Lung microvascular endothelial cell (primary cell): ENCODE results near the gene ODAM. TPM values are rescaled to one million over a fixed set of nuclear protein-coding genes. Genes with fewer than 3 reads are reported as not detected.
A peak's percentile ranks its signal among the peaks of the same experiment; 100 is the strongest.
"Not testable (repeated sequence)": the region's sequence is repeated elsewhere in the genome, so short reads cannot be mapped to it uniquely, and the experiment has no call there.

Experiments
- DNase-seq, 2 donors: peaks; one replicate each; pipeline versions ENCODE4 v3.0.0 to v3.0.0-alpha.2; 2010; ENCODE audit warnings: low read depth in 2 of 2
- total RNA-seq: library from RNA; depleted of rRNA; stranded (reverse); fragments of >200 nt; gene quantifications from 2 replicates; pipeline ENCODE4 v1.2.1, GENCODE V29; 2014

The ODAM gene, protein sequence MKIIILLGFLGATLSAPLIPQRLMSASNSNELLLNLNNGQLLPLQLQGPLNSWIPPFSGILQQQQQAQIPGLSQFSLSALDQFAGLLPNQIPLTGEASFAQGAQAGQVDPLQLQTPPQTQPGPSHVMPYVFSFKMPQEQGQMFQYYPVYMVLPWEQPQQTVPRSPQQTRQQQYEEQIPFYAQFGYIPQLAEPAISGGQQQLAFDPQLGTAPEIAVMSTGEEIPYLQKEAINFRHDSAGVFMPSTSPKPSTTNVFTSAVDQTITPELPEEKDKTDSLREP
- not detected in 2 replicates for total RNA-seq

- DNase-seq, result no peak
Measured at GRCh38 chr4:70195425-70195824, at the start of gene ODAM. Gene ODAM, plus strand, starts transcription at chr4:70195725. Its CDS starts 819 bp downstream, at chr4:70196544.

DNA sequence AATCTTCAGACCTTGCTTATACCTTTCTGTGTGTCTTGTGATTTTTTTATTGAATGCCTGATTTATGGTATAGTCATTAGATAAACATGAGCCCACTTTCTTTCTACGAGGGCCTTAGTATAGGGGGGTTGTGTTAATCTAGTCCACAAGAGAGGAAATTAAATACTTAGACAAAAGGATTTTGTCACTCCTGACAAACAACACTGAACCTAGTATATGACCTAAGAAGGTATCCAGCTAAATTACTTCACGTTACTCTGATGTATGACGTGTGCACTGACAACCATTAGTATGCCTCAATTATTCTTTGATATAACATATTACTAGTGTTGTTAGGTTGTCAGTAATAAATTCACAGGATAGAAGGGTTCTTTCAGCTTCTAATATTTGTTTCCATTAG lies 44.3 kb upstream of the ODAM start:
- DNase-seq, result no peak

- DNase-seq, result no peak
Measured at GRCh38 chr4:70152088-70152487, 43.4 kb upstream of the ODAM start.

DNA sequence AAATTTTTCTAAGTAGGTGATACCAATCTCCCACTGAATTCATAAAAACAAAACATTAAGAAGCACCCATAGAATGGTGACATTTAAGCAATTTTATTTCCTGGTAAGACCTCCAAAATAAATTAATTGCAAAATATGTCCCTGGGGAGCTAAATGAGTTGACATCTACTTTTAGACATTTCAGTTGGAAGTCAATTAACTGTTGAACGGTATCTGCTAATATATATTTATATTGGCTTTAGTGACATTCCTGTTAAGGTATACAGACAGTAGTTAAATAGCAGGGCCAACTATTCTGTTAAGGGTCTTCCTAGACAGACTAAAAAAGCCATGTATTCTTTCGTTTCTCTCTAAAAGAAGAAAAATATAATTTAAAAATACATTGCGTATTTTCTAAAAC lies 41.6 kb upstream of the ODAM start, which contains the start of gene PRR27:
TSS of gene PRR27 (plus strand) at position 301 of the 400 bp plus-strand sequence. CDS start 139 bp downstream, outside the sequence.
- DNase-seq, result no peak

DNA sequence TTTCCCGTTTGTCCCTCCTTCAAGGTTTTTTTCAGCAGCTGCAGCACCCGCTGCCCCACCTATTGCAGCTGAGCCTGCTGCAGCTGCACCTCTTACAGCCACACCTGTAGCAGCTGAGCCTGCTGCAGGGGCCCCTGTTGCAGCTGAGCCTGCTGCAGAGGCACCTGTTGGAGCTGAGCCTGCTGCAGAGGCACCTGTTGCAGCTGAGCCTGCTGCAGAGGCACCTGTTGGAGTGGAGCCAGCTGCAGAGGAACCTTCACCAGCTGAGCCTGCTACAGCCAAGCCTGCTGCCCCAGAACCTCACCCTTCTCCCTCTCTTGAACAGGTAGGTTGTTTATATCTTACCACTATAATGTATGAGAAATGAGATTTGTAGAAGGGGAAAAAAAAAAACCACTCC lies 36.9 kb upstream of the ODAM start:
- DNase-seq, result no peak

DNA sequence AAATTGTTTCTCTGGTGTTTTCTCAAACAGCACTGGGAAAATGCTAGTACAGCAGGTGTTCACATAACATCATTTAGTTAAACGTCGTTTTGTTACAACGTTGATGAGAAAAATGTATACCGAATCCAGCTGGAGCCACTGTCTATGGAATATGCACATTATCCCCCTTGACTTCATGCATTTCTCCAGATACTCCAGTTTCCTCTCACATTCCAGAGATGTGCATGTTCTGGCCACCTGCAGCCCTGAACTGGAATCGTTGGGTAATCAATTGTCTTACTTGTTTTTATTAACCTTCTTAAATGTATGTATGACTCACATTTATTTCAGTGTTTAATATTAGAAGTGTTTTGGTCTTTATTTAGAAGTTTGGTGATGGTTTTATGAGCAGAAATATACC lies 18.4 kb upstream of the ODAM start:
- no peak for DNase-seq

DNA sequence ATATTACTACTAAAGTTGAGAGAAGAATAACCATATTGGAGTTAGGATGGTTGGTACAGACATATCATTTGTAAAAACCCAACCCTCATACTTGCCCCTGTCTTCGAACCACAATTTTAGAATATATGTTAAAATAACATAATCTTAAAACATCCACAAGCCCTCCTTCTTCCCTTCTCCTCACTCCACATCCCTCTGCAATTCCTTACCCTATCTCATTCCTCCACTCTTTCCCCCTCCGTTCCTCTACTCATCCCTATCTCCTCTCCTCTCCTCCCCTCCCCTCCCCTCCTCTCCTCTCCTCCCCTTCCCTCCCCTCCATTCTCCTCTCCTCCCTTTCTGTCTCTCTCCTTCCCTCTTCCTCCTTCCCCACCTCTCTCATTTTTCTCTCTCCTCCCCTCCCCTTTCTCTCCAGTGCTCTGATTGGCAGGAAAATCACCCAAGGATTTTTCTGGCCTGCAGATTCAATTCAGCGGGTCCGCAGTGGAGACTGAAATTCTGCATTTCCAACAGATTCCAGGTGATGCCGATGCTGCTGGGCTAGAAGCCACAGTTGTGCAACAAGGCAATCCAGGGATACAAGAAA lies 17.4 kb upstream of the ODAM start:
- no peak for DNase-seq

GRCh38 chr4:70179811-70180210 lies 15.7 kb upstream of the ODAM start:
- no peak for DNase-seq

GRCh38 chr4:70181864-70182263 lies 13.7 kb upstream of the ODAM start:
- no peak for DNase-seq

DNA sequence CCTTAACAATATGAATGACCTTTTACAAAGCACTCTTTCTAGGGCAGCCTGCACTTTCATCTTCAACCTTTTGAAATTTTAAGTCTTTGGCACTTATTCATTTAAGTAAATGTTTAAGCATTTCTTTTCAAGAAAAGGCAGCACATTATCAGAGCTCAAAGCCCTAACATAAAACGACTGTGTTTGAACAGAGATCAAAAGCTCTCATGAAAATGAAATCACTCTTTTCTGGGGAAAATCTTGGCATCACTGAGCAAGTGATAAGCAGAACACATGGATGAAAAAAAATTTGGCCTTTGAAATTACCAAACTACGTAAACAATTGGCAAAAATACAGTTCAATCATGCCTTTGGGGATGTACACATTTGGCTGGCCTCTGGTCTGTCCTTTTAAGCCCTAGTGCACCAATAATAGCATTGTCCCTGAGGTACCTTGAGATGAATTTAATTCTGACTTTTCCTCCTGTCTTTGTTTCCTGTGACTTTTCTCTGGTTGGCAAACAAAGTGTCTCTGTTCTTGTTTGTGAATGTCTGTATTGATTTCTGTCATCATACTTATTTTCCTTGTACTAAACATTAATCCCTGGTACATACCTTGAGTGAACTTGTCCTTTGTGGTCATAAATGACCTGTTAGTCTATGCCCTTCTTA lies 12.9 kb upstream of the ODAM start:
- DNase-seq, result no peak

DNA sequence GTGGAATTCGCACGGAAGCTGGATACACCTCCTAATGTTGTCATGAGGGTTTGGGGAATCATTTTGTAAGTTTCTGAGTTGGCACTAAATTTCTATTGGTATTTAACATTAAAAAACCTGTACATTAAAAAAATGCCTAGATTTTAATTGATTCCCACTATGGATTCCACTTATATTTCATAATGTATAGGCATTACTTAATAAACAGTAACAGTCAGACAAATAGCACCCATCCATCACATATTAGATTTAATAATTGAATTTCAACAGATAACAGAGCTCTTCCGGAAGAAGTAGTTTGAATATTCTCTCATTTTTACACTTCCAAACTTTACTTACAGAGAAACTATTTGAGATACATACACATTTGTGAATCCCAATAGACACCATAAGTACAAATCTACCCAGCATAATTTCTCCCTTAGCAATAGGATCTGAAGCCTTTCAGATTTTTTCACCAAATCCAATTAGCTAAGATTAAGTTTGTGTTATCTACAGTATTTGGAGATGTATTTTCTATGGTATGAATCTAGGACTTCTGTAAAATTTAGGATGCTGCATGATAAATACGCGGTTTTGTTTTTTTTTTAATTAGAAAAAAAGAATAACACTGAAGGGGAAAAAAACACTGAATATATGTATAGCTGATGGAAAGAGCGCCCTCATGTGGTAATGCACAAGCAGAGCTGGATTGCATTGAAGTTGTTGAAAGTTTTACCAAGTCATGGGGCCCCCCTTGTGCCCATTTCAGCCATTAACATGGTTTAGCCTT lies 12.2 kb upstream of the ODAM start:
- DNase-seq, result peak; percentile 64 to 81

- DNase-seq, result no peak
Measured at GRCh38 chr4:70183940-70184246, 11.6 kb upstream of the ODAM start.

- no peak for DNase-seq
Measured at GRCh38 chr4:70187216-70187615, 8.3 kb upstream of the ODAM start.

GRCh38 chr4:70190579-70190978 lies 4.9 kb upstream of the ODAM start:
- DNase-seq, result no peak

DNA sequence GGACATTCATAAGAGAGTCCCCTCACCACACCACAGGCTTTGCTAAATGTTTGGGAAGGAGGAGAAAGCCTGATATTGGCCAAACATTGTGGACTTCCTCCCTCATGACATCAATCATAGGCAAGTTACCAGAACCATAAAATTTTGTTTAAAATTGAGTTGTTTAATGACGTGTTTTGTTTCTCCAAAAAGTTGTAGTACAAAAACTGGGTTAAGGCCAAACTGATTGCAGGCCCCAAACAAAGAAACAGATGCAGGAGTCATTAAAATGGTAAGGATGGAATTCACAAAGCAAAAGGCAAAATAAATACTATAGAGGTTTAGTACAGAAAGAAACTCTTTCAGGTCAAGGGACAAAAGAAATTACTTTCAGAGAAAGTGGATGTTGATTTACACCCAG lies 3.9 kb upstream of the ODAM start:
- DNase-seq, result no peak

- no peak for DNase-seq
Measured at GRCh38 chr4:70192895-70193294, 2.6 kb upstream of the ODAM start.

DNA sequence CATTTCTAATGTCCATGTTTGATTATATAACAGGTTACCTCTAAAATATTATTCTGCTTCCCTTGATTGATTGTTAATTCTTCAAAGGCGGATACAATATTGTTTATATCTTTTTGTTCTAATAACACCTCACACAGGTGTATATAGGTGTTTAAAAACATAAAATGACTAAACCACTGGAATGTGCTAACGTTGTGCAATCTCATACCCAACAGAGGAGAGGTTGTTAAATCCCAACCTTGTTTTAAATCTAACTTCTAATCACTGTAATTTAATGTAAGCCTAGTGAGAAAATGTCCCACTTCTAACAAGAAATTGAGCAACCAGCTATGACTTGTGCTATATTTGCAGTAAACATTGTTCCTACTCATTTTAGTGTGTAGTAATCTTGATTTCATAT lies 1.3 kb downstream of the ODAM start:
- no peak for DNase-seq

DNA sequence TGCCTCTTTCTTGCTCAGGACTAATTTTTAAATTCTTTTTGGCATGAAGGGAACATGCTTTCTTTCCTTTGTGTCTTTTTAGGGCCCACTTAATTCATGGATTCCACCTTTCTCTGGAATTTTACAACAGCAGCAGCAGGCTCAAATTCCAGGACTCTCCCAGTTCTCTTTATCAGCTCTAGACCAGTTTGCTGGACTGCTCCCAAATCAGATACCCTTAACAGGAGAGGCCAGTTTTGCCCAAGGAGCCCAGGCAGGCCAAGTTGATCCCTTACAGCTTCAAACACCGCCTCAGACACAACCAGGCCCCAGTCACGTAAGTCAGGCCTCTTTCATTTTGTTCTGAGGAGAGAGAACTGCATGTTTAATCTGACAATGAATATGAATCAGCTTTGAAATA lies 2.3 kb downstream of the ODAM start:
- no peak for DNase-seq

- DNase-seq, result no peak
Measured at GRCh38 chr4:70203601-70204000, 8.1 kb downstream of the ODAM start.

- not testable (repeated sequence) for DNase-seq
Measured at GRCh38 chr4:70212752-70213151, 17.2 kb downstream of the ODAM start.

DNA sequence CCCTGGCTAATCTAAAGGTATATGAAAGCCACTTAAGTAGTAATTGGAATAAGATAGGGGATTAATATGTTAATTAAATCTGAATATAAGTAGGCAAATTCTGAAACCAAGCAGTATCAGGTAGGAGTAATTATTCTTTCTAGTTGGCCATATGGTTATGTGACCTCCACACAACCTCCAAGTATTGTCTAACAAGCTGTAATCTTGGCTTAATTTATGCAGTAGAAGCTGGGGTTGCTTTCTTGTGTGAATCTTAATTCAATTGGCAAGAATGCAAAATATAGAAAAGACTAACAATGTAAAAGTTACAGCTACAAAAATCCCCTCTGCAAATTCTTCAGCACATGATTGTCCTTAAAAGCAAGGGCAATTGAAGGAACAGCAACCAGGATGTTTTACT lies 20.6 kb downstream of the ODAM start:
- DNase-seq, result not testable (repeated sequence)

DNA sequence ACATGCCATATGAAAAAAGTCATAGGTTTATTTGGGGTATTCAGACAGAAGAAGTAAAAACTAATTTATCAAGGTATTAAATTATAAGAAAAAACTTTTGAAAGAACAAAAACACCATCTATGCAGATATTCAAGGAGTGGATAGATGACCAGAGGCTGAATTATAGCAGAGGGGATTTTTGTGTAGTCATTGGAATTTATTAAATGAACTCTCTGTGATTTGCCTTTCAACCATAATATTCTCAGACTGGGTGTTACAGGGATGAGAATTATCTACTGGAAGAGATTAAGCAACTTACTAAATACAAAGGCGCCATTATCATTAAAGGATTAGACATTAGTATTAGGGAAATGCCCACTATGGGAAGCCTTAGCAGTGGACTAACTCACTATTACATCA lies 21.0 kb downstream of the ODAM start:
- DNase-seq, result not testable (repeated sequence)
